Measurements from ENCODE around the gene BAK1. TPM values are rescaled to one million over a fixed set of nuclear protein-coding genes. Genes with fewer than 3 reads are reported as not detected.
"Not testable (repeated sequence)": the region's sequence is repeated elsewhere in the genome, so short reads cannot be mapped to it uniquely, and the experiment has no call there.

Gene BAK1
- total and polyA plus RNA-seq, 2 of the 4 experiments (the other 2 are of a cell fraction): 12.0 to 19.0 TPM

GRCh38 chr6:33596894-33597293 is 16.8 kb upstream of the BAK1 start:
- in situ Hi-C loops (cut with MboI; ENCODE audit: low sequenced_read_pairs); intact Hi-C loops (cut with micrococcal nuclease); DNase-seq; H2BK15ac ChIP-seq (ENCODE audit: low read depth, low read length); H3K4me1 ChIP-seq (ENCODE audit: control insufficient read depth, insufficient read depth, low read length); H3K9me3 ChIP-seq (ENCODE audit: control insufficient read depth, insufficient read depth, low read length); H3K9me1 ChIP-seq (ENCODE audit: insufficient read depth, low read length); H3K18ac ChIP-seq (ENCODE audit: low read depth, low read length); dilution Hi-C loops (cut with HindIII; ENCODE audit: low sequenced_read_pairs, unreplicated experiment); H3K4ac ChIP-seq (ENCODE audit: low read depth, low read length); H3K36me3 ChIP-seq (ENCODE audit: control insufficient read depth, insufficient read depth, low read length); BruUV-seq (replicated peaks); H3K79me1 ChIP-seq (ENCODE audit: low read depth in 1 of 2, low read length in 2 of 2); POLR2A ChIA-PET (ENCODE audit: unreplicated experiment); H3K23ac ChIP-seq (ENCODE audit: low read depth, low read length); H3K4me3 ChIP-seq (ENCODE audit: insufficient read depth, low read depth, low read length); H2BK20ac ChIP-seq (ENCODE audit: low read depth, low read length); H3K4me2 ChIP-seq (ENCODE audit: low read depth, low read length); H3K27me3 ChIP-seq (ENCODE audit: control insufficient read depth, insufficient read depth, low read length); H2AK9ac ChIP-seq (replicated peaks; ENCODE audit: low read depth, low read length, poor library complexity); H3K56ac ChIP-seq (ENCODE audit: extremely low read depth, insufficient read depth, low read length); ATAC-seq (ENCODE audit: low read depth); H2AFZ ChIP-seq (replicated peaks; ENCODE audit: low read length, poor library complexity); CTCF ChIA-PET; H3K9ac ChIP-seq (ENCODE audit: low read depth, low read length); H4K8ac ChIP-seq (ENCODE audit: low read depth in 2 of 2, low read length in 2 of 2); H2AK5ac ChIP-seq (ENCODE audit: low read depth, low read length); H4K20me1 ChIP-seq (ENCODE audit: insufficient read depth, low read length); H2BK120ac ChIP-seq (ENCODE audit: low read depth, low read length); H4K5ac ChIP-seq (ENCODE audit: low read depth, low read length); H2BK5ac ChIP-seq (ENCODE audit: low read depth, low read length, poor library complexity, severe bottlenecking); H3K27ac ChIP-seq (ENCODE audit: insufficient read depth, low read length); H4K91ac ChIP-seq (ENCODE audit: insufficient read depth, low read depth, low read length): not testable (repeated sequence)
- 0 out of 2 replicates have a peak overlapping the region, but pooled peaks have one; percentile 9 for H3K14ac ChIP-seq (replicated peaks; ENCODE audit: low read depth, low read length)
- 100% methylated on average over 2 of the region's 5 CpGs; no CpG with 5 or more reads in 1 of the 2 experiments for WGBS, 2 experiments (ENCODE audit: extremely low coverage in 2 of 2, insufficient read length in 1 of 2)
